Endothelial cell of umbilical vein (primary cell): ENCODE data around the gene USP6NL. TPM values are rescaled to one million over a fixed set of nuclear protein-coding genes. Genes with fewer than 3 reads are reported as not detected.

ENCODE experiments used
- BruUV-seq: library from RNA; stranded (reverse); fragments of 400-500 nt; replicated peaks from 2 replicates; lab custom pipeline; 2021; lab: Mats Ljungman, UMichigan
- CTCF ChIA-PET: fragments of 300-600, 350-600 bp; sonication (Branson Sonifier 250); formaldehyde crosslinking; loops from one replicate; lab custom pipeline; 2021; ENCODE audit warnings: antibody characterized with exemption, inconsistent platforms; lab: Charles Lee
- POLR2A ChIA-PET: fragments of 300-600, 350-600 bp; sonication (Branson Sonifier 250); formaldehyde crosslinking; loops from one replicate; lab custom pipeline; 2021; ENCODE audit warnings: antibody characterized with exemption, inconsistent platforms; lab: Charles Lee
- DNase-seq: peaks from one replicate; pipeline ENCODE4 v3.0.0-alpha.2; 2011; ENCODE audit warnings: low read depth, low spot score
- FAIRE-seq: peaks from 2 replicates; lab custom pipeline; 2011; peaks lifted over from hg19 to GRCh38; lab: Jason Lieb, UNC
- H2AFZ ChIP-seq: 2 replicates; pipeline ENCODE4 v1.6.0; 2012; ENCODE audit warnings: low read depth, low read length, control low read depth, inconsistent platforms
- H3K27ac ChIP-seq: 2 replicates; pipeline ENCODE4 v1.5.1; 2011; ENCODE audit warnings: low read depth, mild to moderate bottlenecking, control low read depth, low read length, moderate library complexity; ENCODE audit not compliant: insufficient read depth
- H3K27me3 ChIP-seq, 2 experiments: 2 replicates each; pipeline versions ENCODE4 v1.6.0 to v1.6.1; 2011; ENCODE audit warnings: low read length in 2 of 2, mixed read lengths in 1 of 2; ENCODE audit not compliant: control insufficient read depth in 2 of 2, insufficient read depth in 2 of 2
- H3K36me3 ChIP-seq, 2 experiments: 2 replicates in 1 of 2; 3 replicates in 1 of 2; pipeline ENCODE4 v1.5.1; 2011; ENCODE audit warnings: low read length in 2 of 2, mild to moderate bottlenecking in 1 of 2, moderate library complexity in 1 of 2; ENCODE audit not compliant: control insufficient read depth in 2 of 2, insufficient read depth in 2 of 2; ENCODE audit errors: extremely low read depth in 1 of 2
- H3K4me1 ChIP-seq: 3 replicates; pipeline ENCODE4 v1.5.1; 2011; ENCODE audit warnings: mild to moderate bottlenecking, low read length; ENCODE audit not compliant: control insufficient read depth, insufficient read depth; ENCODE audit errors: extremely low read depth
- H3K4me2 ChIP-seq: 2 replicates; pipeline ENCODE4 v1.6.1; 2011; ENCODE audit warnings: low read length, control low read depth, mixed read lengths; ENCODE audit not compliant: insufficient read depth
- H3K4me3 ChIP-seq, 3 experiments: fragments of 200-600 bp in 1 of 3; sonication (generic), shearing (Covaris generic) in 1 of 3; replicated peaks in 1 of 3; 2 replicates each; pipeline ENCODE4 v1.5.1; 2011 to 2016; ENCODE audit warnings: control low read depth in 3 of 3, low read length in 3 of 3, mild to moderate bottlenecking in 2 of 3, inconsistent platforms in 1 of 3, low read depth in 1 of 3, moderate library complexity in 1 of 3; ENCODE audit not compliant: insufficient read depth in 1 of 3
- H3K79me2 ChIP-seq: 2 replicates; pipeline ENCODE4 v1.6.0; 2012; ENCODE audit warnings: low read length, inconsistent platforms; ENCODE audit not compliant: control insufficient read depth, insufficient read depth
- H3K9ac ChIP-seq: replicated peaks from 2 replicates; pipeline ENCODE3; 2011; ENCODE audit warnings: low read length, control low read depth; ENCODE audit not compliant: insufficient read depth; ENCODE audit errors: extremely low read depth
- H3K9me1 ChIP-seq: replicated peaks from 3 replicates; pipeline ENCODE4 v1.6.0; 2011; ENCODE audit warnings: mild to moderate bottlenecking, low read length; ENCODE audit not compliant: control insufficient read depth, insufficient read depth; ENCODE audit errors: extremely low read depth
- H3K9me3 ChIP-seq: replicated peaks from 2 replicates; pipeline ENCODE4 v1.5.1; 2012; ENCODE audit warnings: low read length, inconsistent platforms; ENCODE audit not compliant: control insufficient read depth, insufficient read depth
- H4K20me1 ChIP-seq: replicated peaks from 2 replicates; pipeline ENCODE3; 2011; ENCODE audit warnings: mild to moderate bottlenecking, low read length; ENCODE audit not compliant: control insufficient read depth, insufficient read depth; ENCODE audit errors: extremely low read depth
- EZH2 ChIP-seq: IDR thresholded peaks from 2 replicates; pipeline ENCODE4 v1.6.1; 2012; ENCODE audit warnings: borderline replicate concordance, low read depth, mild to moderate bottlenecking, moderate library complexity, low read length, inconsistent platforms; ENCODE audit not compliant: severe bottlenecking
- GATA2 ChIP-seq: IDR thresholded peaks from 2 replicates; pipeline ENCODE4 v1.7.0; 2011; ENCODE audit warnings: low read depth, mild to moderate bottlenecking, moderate library complexity, mixed read lengths, low read length; ENCODE audit not compliant: insufficient read length, insufficient read depth
- MAX ChIP-seq: IDR thresholded peaks from 2 replicates; pipeline ENCODE4 v1.6.1; 2011; ENCODE audit not compliant: insufficient read depth, insufficient read length
- dilution Hi-C: fragments of 300-500 bp; cut with MboI; formaldehyde crosslinking; loops from one replicate; pipeline ENCODE4 v1.15.0; 2019; ENCODE audit warnings: low sequenced_read_pairs; ENCODE audit not compliant: extremely low pct_ligation_motif_present
- intact Hi-C: fragments of 100-400 bp; cut with micrococcal nuclease; formaldehyde crosslinking; loops from one replicate; pipeline ENCODE4 v1.10.0; 2022
- polyA plus RNA-seq, 4 experiments: library from polyadenylated mRNA; depleted of rRNA in 3 of 4; stranded (reverse) in 3 of 4; unstranded in 1 of 4; fragments of >200 nt; gene quantifications; 2 replicates each; pipeline versions ENCODE4 v1.2.1 to v1.2.3, GENCODE V29; 2011 to 2012; ENCODE audit warnings: missing spikeins in 1 of 4
- total RNA-seq: library from RNA; stranded (reverse); gene quantifications from 2 replicates; pipeline ENCODE4 v1.2.3, GENCODE V29; 2021

The USP6NL gene
- total and polyA plus RNA-seq, 2 donors (not counting 3 experiments of a cell fraction or from before 2014, with no cell fraction given): 13.5 to 29.2 TPM

- ChIA-PET CTCF (interaction anchor here (1.3 kb wide), 1 partner anchor 27 kb away, joined by 7 read pairs; no protein-coding TSS in a partner anchor), POLR2A (no interaction called here)
- H3K27ac ChIP-seq: no peak overlapping the region
- dilution Hi-C loops (no loop called here), intact Hi-C loops (no loop called here)
- H3K36me3 ChIP-seq: no peaks in the 10 kb centered on the region
- H3K9me3 ChIP-seq: no peaks in the 10 kb centered on the region
- H3K79me2 ChIP-seq: no peaks in the 10 kb centered on the region
- no peak for DNase-seq
- H3K9ac ChIP-seq: no peak overlapping the region
- no peak overlapping the region for H2AFZ ChIP-seq
- BruUV-seq: no TSS peak
- H3K4me1 ChIP-seq: no peaks in the 10 kb centered on the region
- peaks cover 5% of the 10 kb centered on the region in 2 experiments for H3K27me3 ChIP-seq
- no peak for TF ChIP-seq GATA2
- no peak for TF ChIP-seq MAX
- H3K9me1 ChIP-seq: no peaks in the 10 kb centered on the region
- no peak for FAIRE-seq
- H4K20me1 ChIP-seq: no peaks in the 10 kb centered on the region
- H3K4me3 ChIP-seq: no peak overlapping the region
- H3K4me2 ChIP-seq: no peak overlapping the region
Observed at GRCh38 chr10:11451640-11452260, 159.7 kb downstream of the USP6NL start.

DNA sequence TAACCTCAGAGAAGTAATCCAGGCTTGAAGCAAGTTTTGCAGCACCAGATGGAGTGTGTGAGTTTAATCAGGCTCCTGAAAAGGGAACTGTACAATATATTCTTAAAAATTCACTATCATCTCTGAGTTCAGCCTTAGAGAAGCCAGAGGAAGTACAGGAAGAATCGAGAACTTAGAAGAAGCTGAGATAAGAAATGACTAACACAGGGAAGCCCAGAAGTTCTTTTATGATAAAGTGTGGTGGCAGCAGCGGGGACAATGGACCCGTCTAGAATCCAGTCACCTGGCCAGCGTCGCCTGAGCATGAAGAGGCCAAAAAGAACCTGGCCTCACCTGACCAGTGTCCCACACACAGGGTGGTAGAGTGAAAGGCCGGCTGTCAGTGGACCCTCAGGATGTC, 161.0 kb downstream of the USP6NL start:
- no peaks in the 10 kb centered on the region for H4K20me1 ChIP-seq
- H3K4me2 ChIP-seq: no peak overlapping the region
- no peak for DNase-seq
- H3K79me2 ChIP-seq: no peaks in the 10 kb centered on the region
- H3K9me3 ChIP-seq: no peaks in the 10 kb centered on the region
- no peak overlapping the region for H2AFZ ChIP-seq
- H3K36me3 ChIP-seq: no peaks in the 10 kb centered on the region
- intact Hi-C loops (no loop called here), dilution Hi-C loops (no loop called here)
- POLR2A ChIA-PET: no interaction called here
- peaks cover 5% of the 10 kb centered on the region in 2 experiments for H3K27me3 ChIP-seq
- TF ChIP-seq GATA2: peak; percentile 41
- TF ChIP-seq EZH2: no peak
- BruUV-seq: no TSS peak
- CTCF ChIA-PET: interaction anchor here (0.9 kb wide), 1 partner anchor 26 kb away, joined by 5 read pairs; no protein-coding TSS in a partner anchor
- no peaks in the 10 kb centered on the region for H3K9me1 ChIP-seq
- H3K9ac ChIP-seq: no peak overlapping the region
- FAIRE-seq: no peak
- H3K4me1 ChIP-seq: no peaks in the 10 kb centered on the region
- no peak overlapping the region for H3K27ac ChIP-seq
- H3K4me3 ChIP-seq: no peak overlapping the region
